Measurements from ENCODE around the gene DENND2D.

DENND2D gene

DNA sequence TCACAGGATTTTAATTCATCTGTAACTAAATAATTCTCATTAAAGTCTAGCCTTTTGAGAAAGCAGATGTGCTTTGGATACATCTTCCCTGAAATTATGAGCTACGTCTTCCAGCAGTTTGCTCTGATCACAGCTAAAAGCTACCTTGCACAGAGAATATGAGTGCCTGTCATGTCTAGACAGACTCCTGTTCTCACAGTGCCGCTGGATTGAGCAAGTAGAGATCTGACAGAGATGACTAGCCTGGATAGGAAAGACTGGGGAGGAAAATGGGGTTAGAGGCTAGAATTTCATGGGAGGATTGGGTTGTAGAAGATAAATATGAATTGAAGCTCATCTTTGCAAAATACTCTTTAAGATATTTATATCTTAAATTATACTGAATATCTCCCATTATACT, 36.3 kb downstream of the DENND2D start:
- no peak for DNase-seq

DNA sequence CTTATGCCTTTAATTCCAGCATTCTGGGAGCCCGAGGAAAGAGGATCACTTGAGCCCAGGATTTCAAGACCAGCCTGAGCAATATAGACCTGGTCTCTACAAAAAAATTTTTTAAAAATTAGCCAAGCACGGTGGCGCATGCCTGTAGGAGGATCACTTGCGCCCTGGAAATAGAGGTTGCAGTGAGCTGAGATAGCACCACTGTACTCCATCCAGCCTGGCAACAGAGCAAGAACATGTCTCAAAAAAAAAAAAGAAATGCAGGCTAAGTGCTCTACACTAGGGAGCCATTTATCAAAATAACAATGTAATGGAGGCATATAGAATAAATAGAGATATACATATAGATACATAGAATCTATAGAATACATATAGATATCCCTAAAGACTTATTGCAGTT, 37.1 kb downstream of the DENND2D start:
- DNase-seq, result no peak

DNA sequence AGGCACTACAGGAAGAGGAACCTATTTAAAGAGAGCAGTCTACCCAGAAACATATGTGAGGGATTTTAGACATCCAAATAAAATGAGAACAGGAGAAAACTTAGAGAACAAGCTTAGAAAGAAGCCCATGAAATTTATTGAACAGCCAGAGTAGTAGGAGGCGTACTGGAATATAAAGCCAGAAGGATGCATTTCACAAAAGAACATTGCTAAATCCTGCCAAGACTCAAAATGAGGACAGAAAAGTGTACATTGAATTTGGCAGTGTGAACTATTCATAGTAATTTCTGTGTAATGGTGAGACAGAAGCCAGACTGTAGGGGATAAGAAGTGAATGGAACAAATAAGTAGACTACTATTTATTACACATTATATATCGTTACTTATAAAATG, 38.0 kb downstream of the DENND2D start:
- no peak for DNase-seq

DNA sequence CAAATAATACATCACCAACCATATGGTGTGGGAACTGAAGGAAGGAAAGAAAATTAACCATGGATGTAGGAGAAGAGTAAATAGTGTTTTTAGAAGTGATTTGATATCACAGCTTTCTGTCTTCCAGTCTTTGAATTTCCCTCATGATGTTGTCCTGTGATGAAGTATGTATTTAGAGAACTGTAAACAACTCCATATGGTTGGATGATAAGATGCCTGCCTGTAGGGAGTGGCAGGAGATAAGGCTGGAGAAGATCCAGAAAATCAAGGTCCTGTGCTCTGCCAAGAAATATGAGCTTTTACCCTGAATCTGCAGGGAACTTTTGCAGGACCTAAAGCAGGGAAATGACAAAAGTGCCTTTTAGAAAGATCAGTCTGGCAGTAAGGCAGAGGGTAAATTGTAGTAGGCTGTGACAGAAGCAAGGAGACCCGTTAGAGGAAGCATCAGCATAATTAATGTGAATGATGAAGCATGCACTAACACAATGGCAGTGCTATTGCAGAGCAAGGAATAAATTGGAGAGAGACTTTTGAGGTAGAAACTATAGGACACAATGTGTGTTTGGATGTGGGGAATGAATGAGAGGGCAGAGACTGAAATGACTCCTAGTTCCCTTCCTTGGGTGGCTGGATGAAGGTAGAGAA, 38.5 kb downstream of the DENND2D start:
- DNase-seq, result no peak

DNA sequence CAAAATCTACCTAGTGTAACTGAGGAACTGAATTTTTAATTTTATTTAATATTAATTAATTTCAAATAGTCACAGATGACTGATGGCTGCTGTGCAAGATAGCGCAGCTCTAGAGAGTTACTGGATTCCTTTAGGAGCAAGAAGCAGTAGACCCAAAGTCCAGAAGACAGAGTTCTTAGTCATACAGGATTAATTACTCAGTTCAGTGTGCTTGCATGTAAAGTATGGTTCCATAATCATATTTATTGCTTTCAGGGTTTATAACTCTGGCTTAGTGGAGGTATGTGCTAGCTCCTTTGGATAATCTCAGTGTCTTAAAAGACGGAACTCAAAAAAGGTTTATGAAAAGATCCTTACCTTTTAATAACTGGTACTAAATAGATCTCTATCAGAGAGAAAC, 43.0 kb downstream of the DENND2D start:
- no peak for DNase-seq

DNA sequence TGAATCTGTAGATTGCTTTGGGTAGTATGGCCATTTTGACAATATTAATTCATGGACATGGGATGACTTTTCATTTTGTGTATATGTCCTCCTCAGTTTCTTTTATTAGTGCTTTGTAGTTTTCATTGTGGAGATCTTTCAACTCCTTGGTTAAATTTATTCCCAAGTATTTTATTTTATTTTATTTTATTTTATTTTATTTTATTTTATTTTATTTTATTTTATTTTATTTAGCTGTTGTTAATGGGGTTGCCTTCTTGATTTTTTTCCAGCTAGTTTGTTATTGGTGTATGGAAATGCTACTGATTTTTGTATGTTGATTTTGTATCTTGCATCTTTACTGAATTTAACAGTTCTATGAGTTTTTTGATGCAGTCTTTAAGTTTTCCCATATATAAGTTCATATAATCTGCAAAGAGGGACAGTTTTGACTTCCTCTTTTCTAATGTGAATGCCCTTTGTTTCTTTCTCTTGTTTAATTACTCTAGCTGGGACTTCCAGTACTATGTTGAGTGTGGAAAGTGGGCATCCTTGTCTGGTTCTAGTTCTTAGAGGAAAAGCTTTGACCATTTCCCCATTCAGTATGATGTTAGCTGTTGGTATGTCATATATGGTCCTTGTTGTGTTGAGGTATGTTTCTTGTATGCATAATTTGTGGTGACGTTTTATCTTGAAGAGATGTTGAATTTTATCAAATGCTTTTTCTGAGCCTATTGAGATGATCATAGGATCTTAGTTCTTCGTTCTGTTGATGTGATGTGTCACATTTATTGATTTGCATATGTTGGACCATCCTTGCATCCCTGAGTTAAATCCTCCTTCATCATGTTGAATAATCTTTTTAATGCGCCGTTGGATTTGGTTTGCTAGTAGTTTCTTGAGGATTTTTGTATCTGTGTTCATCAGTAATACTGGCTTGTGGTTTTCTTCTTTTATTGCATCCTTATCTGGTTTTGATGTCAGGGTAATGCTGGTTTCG, 46.1 kb downstream of the DENND2D start:
- no peak for DNase-seq

DNA sequence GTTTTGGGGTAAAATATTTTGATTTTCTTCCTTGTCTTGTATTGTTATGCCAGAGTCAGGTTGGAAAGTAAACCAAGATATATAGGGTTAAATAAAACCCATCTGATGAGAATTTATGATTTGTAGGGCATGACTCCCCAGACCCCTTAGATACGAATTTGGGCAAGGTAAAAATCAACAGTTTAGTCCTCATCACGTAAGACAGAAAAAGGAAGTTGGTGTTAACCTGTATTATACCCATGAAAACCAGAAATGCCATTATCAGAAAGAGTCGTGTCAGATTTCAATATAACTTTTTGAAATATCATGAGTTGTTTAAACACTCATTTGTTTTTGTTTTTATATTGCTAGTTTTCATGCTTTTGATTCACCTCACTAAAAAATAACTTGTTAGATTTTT, 48.6 kb downstream of the DENND2D start:
- no peak for DNase-seq

DNA sequence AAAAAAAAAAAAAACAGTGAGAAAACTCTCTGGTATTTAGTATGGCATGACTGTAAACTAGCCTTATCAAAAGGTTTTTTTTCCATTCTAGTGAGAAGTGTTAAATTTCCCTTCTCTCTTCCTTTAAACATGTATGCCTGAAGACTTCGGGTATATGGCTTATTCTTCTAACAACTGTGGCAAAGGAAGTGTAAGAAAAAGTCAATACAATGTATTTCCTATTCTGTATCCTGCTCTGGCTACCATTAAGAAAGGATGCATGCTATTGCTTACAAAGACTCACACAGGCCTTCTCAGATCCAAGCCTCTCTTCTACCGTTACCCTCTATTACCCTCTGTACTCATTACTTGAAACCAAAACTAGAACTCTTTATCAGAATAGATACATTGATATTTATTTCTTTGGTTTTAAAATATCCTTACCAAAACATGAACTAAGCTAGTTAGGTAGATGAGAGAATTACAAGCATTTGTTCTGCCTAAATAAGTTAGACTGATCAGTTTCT, 52.0 kb downstream of the DENND2D start:
- DNase-seq, result no peak

DNA sequence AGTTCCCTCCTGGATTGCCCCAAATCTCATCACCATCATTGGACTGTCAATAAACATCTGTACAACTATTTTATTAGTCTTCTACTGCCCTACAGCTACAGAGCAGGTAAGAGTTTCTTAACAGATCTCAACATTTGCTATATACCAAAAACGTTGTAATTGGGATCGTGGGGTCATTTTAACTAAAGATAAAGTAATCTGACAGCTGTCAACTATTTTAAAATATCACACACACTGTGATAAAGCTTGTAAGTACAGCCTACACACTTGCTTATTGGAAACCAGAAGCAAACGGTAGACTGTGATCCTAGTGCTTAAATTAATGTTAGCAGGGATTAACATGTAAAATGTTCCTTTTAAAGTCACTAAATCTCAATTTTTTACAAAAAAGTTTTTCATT, 52.5 kb downstream of the DENND2D start:
- DNase-seq, result no peak

DNA sequence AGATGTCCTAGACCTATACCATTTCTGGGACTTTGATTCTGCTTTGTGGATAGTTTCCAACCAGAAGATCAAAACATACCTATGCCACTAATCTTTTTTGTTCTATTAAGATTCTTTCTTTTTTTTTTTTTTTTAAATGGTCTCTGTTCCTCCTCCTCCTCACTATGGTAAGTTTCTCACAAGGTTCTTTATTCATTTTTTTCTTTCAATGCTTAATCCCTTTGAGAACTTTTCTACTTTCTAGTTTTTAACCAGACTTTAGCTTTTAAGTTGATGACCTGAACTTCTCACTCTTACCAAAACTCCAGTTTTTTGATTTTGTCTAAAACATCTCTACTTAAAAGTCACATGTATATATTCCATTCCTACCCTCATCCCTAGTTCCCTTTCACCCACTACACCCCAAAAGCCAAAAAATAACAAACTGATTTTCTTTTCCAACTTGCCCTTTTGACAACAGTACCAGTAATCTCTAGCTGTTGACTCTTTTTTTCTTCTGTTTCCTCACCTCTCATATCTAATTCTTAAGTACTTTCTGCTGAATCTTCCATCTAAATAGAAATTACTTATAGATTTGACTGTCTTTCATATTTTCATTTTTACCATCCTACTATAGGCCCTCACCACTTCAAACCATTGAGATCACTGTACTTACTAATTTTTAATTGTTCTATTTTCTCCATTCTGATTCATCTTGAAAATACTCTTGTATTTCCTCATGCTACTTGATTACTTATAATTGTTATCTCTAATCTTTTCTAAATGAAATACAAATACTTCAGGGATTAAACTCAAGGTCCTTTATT, 54.3 kb downstream of the DENND2D start:
- DNase-seq, result no peak

DNA sequence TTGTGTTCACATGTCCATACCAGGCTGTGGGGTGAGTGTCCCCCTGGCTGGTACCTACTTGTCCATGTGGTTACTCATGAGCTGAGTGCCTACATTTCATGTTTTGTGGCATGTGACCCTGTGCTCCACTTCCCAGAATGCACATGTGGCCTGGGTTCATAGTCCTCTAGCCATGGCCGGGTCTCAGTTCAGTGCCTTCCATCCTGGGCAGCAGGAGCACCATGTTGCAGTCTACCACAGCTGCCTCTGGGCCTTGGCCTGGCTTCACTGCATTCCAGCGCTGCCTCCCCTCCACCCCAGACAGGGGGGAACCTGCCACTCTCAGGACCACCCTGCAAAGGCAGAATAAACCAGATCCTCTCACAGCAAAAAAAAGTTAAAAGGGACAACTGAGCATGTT, 54.9 kb downstream of the DENND2D start:
- no peak for DNase-seq

DNA sequence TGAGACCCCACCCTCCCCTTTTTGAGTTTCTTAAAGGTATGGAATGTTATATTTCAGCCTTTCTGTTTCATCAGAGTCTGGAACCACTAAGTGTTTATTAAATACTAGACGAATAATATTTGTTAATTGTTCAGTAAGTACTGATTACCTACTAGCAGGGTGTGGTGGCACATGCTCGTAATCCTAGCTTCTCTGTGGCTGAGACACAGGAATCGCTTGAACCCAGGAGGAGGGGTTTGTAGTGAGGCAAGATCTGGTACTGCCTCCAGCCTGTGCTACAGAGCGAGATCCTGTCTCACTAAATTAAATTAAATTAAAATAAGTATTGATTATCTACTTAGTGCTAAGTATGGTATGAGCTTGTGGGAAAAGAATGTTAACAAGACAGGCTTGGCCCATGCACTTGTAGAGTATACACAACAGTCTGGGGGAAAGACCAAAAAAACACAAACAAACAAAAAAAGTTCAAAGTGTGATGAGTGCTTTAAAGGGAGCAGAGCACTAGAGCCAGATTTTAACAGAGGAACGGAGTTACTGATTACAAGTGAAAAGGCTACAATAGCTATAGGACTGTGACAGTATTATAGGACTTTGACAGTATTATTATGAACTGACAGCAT, 58.0 kb downstream of the DENND2D start:
- no peak for DNase-seq

DNA sequence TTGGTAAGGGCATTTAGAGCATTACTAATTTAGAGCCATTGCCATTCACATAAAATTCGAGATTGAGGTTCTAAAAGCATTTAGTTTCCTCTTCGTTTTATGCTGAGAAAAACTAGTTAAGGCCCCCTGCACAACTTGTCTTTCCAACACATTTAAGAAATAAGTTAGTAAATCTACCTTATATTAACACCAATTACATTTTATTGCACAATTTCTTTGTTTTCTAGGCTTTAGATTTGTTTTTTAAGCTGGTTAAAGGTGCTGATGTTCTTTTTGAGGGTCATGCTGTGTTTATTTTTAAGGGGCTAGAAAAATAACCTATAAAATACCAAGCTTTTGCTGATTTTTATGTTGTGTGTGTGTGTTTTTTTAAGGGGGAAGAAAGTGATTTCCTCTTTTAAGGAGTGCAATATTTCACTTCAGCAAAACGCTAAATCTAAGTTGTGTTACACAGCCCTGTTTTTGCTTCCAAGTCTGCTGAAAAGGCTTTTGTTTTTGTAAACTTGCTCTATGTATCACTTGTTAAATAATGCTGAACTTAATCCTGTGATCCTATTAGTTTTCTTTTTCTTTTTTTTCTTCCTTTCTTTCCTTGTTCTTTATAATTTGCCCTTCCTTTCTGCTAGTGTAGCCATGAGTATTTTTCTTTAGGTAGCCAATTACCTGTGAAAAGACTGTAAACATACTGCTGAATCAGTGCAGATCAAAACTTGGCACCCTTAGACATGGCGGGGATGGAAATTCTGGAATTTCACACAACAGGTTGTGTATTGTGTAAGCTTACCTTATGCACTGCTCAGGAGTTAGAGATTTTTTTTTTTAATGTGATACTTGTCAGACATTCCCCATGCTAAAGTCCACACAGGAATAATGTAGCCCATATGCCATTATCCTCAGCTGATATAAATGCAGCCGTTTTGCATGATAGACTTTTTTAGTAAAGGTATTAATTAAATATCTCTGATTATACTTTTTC, 58.9 kb downstream of the DENND2D start:
- DNase-seq, result no peak

DNA sequence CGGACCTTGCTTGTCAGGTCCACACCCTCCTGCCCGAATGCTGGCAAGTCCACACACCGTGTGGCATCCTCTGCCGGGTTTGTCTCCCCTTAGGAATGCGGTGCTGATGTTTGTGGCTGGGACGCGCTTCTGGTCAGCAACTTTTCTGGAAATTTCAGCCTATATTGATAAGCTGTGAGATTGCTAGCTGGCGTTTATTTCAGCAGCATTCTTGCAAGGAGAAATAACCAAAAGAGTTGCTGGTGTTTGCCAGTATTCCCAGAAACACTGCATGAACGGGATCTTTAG, 59.8 kb downstream of the DENND2D start:
- DNase-seq, result no peak

DNA sequence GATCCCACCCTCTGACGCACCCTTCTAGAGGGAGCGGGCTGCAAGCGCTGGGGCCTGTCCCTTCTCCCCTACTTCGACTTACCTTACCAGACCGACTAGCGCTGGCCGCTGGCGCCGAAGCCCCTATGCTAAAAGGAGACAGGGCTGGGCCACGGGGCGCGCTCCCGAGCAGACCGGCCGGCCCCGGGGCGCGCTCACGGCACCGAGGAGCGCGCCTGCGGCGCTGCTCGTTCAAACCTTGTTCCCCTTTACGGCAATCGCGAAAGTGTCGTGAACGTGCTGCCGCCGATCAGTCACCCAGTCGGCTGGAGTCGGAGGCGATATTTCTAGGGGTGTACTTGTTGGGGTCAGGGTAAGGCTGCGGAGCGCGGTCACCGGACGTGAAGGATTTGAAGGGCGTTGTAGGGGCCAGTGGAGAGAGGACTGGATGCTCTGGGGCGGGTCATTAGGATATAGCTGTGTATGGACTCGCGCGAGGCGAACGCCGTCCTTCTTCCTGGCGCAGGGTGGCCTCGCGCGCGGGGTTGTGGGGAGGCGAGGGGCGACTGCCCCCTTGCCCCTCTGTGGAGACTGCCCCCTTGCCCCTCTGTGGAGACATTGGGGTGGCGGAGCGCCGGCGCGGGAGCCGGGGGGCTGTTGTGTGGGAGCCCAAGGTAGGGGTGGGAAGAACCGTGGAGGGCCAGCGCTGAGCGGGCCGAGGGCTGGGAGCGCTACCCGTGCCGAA, 60.3 kb downstream of the DENND2D start, which contains the start of the genes CEPT1 and DRAM2:
Gene CEPT1, plus strand, starts transcription at position 268 of the 724 bp plus-strand sequence. CDS start 7,492 bp downstream, outside the sequence.
Gene DRAM2, minus strand, starts transcription at position 138 of the 724 bp plus-strand sequence. CDS start 8,539 bp downstream, outside the sequence.
- peak; percentile 89 for DNase-seq

DNA sequence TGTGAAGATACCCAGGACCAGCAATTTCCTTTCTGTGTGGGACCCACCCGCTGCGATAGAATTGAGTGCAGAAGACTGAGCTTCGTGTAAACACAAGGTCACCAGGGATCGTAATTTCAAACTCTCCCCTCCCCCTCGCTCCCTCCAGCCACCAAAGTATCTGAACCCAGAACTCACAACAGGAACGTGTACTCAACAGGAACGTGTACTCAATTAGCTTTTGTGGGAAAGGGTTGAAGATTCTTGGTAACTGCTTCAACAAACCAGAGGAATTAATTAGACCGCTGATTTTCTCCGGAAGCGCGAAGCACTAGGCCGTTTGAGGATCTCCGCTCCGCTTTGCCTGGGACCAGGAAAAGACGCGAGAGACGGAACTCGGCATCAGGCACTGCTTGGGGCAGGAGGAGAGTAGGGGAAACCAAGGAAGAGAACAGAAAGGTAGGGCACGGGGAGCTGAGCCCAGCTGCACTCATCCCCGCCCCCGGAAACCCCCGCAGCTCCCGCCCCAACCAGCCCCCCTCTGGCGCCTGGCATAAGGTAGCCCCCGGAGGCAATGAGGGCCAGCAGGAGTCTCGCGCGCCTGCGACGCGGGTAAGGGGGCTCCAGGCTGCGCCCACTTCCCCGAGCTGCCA, 61.0 kb downstream of the DENND2D start:
- no peak for DNase-seq
